Ascending aorta (tissue), 2 donors: ENCODE data around the gene ATXN1. TPM values are rescaled to one million over a fixed set of nuclear protein-coding genes. Genes with fewer than 3 reads are reported as not detected.

ENCODE experiments used
- DNase-seq, 2 donors: peaks; one replicate each; pipeline ENCODE4 v3.0.0-alpha.2; 2019; ENCODE audit warnings: low spot score in 2 of 2
- H3K27ac ChIP-seq, 2 donors: fragments of 200-600 bp; sonication (generic); one replicate each; pipeline ENCODE4 v1.5.1; 2016 to 2017; ENCODE audit warnings: mild to moderate bottlenecking in 1 of 2
- H3K27me3 ChIP-seq: fragments of 200-600 bp; sonication (generic); one replicate; pipeline ENCODE4 v1.5.1; 2017
- H3K36me3 ChIP-seq, 2 donors: fragments of 200-600 bp; sonication (generic); one replicate each; pipeline ENCODE4 v1.5.1; 2016
- H3K4me1 ChIP-seq, 2 donors: fragments of 200-600 bp; sonication (generic); one replicate each; pipeline ENCODE4 v1.5.1; 2016 to 2017; ENCODE audit warnings: mild to moderate bottlenecking in 1 of 2
- H3K4me3 ChIP-seq, 2 donors: fragments of 200-600 bp; sonication (generic); one replicate each; pipeline ENCODE4 v1.5.1; 2016 to 2017; ENCODE audit warnings: mild to moderate bottlenecking in 1 of 2
- H3K9me3 ChIP-seq, 2 donors: fragments of 200-600 bp; sonication (generic); one replicate each; pipeline ENCODE4 v1.5.1; 2016
- intact Hi-C: fragments of 100-400 bp; cut with DNase I; formaldehyde crosslinking; loops from one replicate; pipeline ENCODE4 v1.15.1; 2023
- total RNA-seq: library from RNA; depleted of rRNA; stranded (reverse); fragments of >200 nt; gene quantifications from one replicate; pipeline ENCODE4 v1.1.0, GENCODE V29; 2016
- TF ChIP-seq, protein P1 (sequence below), 3 experiments: fragments of 200-600 bp in 2 of 3; fragments of 450-650 bp in 1 of 3; sonication (generic) in 2 of 3; IDR thresholded peaks; one replicate each; pipeline ENCODE4 v1.5.1; 2016 to 2019; ENCODE audit warnings: antibody characterized with exemption in 3 of 3, mild to moderate bottlenecking in 1 of 3, moderate library complexity in 1 of 3

The ATXN1 gene
- total RNA-seq, 1 donor from 2014 or later = 68.3 TPM

DNA sequence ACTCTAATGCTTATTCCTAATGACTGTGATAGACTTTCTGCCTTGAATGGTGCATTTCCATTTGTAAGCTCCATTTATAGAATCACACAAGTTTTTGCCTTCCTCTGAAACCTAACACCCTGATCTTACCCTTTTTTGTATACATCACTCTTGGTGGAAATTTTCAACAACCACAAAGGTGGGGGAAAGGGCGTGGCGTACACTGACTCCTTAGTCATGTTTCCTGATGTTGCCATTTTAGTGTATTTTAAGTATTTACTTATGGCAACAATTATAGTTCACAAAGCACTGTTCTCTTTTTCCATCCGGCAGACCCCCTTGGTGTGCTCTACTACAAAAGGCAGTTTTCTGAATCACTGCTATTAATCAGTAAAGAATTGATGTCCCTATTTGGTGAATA is 92.0 kb downstream of the ATXN1 start:
- H3K27me3 ChIP-seq = no peaks in the 10 kb centered on the region
- H3K9me3 ChIP-seq = no peaks in the 10 kb centered on the region
- no peaks in the 10 kb centered on the region for H3K36me3 ChIP-seq
- intact Hi-C loops = no loop called here
- peaks cover 0 to 37% of the 10 kb centered on the region in 2 donors for H3K4me1 ChIP-seq
- no peak overlapping the region for H3K27ac ChIP-seq
- H3K4me3 ChIP-seq = no peak overlapping the region
- TF ChIP-seq, protein P1, sequence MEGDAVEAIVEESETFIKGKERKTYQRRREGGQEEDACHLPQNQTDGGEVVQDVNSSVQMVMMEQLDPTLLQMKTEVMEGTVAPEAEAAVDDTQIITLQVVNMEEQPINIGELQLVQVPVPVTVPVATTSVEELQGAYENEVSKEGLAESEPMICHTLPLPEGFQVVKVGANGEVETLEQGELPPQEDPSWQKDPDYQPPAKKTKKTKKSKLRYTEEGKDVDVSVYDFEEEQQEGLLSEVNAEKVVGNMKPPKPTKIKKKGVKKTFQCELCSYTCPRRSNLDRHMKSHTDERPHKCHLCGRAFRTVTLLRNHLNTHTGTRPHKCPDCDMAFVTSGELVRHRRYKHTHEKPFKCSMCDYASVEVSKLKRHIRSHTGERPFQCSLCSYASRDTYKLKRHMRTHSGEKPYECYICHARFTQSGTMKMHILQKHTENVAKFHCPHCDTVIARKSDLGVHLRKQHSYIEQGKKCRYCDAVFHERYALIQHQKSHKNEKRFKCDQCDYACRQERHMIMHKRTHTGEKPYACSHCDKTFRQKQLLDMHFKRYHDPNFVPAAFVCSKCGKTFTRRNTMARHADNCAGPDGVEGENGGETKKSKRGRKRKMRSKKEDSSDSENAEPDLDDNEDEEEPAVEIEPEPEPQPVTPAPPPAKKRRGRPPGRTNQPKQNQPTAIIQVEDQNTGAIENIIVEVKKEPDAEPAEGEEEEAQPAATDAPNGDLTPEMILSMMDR (IDR thresholded peaks at IDR 0.05) = no peak
- no peak for DNase-seq

DNA sequence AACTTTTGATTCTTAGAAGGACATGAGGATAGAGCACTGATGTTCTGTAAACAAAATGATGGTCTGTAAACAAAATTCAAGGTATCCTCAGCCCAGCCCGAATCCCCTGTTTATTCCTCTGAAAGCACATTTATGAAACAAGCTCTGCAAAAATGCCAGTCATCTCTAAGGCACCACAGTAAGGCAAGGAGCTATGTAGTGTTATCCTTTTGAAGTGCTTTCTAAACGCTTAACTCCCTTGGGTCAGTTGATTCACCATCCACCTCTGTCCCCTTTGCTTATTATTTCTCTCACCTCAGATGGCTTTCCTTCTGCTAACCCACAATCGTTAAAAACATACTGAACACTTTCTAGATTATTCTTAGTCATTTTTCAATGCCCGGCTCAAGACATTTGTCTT is 93.8 kb downstream of the ATXN1 start:
- intact Hi-C loops = no loop called here
- no peak for DNase-seq
- Histone ChIP-seq H3K27me3 (no peaks in the 10 kb centered on the region), H3K4me3 (no peak overlapping the region), H3K36me3 (no peaks in the 10 kb centered on the region), H3K4me1 (peaks cover 0 to 29% of the 10 kb centered on the region in 2 donors), H3K27ac (no peak overlapping the region), H3K9me3 (no peaks in the 10 kb centered on the region)
- TF ChIP-seq, protein P1 (IDR thresholded peaks at IDR 0.05) = no peak

DNA sequence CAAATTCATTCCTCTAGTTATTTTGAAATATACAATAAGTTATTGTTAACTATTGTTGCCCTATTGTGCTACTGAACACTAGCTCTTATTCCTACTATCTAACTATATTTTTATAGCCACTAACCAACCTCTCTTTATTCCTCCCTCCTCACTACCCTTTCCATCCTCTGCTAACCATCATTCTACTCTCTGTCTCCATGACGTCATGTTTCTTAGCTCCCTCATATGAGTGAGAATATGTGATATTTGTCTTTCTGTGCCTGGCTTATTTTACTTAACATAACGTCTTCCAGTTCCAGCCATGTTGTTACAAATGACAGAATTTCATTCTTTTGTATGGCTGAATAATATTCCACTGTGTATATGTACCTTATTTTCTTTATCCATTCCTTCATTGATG is 95.3 kb downstream of the ATXN1 start:
- intact Hi-C loops = no loop called here
- Histone ChIP-seq H3K27ac (no peak overlapping the region), H3K27me3 (no peaks in the 10 kb centered on the region), H3K36me3 (peaks cover 0 to 2% of the 10 kb centered on the region in 2 donors), H3K9me3 (no peaks in the 10 kb centered on the region), H3K4me3 (no peak overlapping the region), H3K4me1 (peaks cover 0 to 20% of the 10 kb centered on the region in 2 donors)
- TF ChIP-seq, protein P1 (IDR thresholded peaks at IDR 0.05) = no peak
- no peak for DNase-seq

DNA sequence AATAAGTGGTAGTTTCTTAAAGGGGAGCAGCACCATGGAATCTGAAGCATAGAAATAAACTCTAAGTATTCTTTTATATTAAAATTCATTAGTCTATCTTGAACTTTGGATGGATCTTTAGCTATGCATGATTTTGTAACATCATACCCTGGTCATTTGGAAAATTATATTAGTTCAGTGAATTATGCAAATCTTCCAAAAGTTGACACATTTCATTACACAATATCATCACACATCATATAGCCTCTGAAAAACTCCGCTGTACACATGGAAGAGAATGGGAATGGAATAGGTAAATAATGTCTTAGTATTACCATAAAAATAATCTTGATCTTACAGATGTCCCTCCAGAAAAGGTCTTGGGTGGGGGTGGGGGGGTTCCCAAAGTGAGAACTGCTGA is 96.1 kb downstream of the ATXN1 start:
- no peak for DNase-seq
- H3K9me3 ChIP-seq = no peaks in the 10 kb centered on the region
- no peaks in the 10 kb centered on the region for H3K27me3 ChIP-seq
- H3K4me3 ChIP-seq = no peak overlapping the region
- TF ChIP-seq, protein P1 (IDR thresholded peaks at IDR 0.05) = no peak
- no peak overlapping the region for H3K27ac ChIP-seq
- peaks cover 0 to 2% of the 10 kb centered on the region in 2 donors for H3K36me3 ChIP-seq
- H3K4me1 ChIP-seq = peaks cover 0 to 12% of the 10 kb centered on the region in 2 donors
- intact Hi-C loops = no loop called here

DNA sequence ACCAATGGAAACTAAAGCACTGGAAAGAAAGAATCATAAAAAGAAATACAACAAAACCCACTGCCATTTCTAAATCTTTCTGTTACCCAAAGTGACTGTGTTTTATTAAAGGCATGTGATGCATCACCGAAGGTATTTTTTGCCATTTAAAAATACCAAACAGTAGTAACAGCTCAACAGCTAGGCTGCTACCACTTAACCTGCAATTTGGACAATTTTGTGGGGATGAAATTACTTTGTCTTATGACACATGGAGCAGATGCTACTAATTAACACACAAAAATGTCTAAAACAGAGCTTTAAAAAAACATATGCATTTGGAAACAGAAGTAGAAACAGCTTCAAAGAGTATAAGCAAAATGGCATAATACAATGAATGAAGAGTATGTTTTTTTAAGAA is 97.4 kb downstream of the ATXN1 start:
- H3K27ac ChIP-seq = no peak overlapping the region
- no peak overlapping the region for H3K4me3 ChIP-seq
- H3K27me3 ChIP-seq = no peaks in the 10 kb centered on the region
- H3K36me3 ChIP-seq = peaks cover 0 to 2% of the 10 kb centered on the region in 2 donors
- TF ChIP-seq, protein P1 (IDR thresholded peaks at IDR 0.05) = no peak
- H3K4me1 ChIP-seq = peaks cover 0 to 4% of the 10 kb centered on the region in 2 donors
- DNase-seq = no peak
- intact Hi-C loops = no loop called here
- no peaks in the 10 kb centered on the region for H3K9me3 ChIP-seq

DNA sequence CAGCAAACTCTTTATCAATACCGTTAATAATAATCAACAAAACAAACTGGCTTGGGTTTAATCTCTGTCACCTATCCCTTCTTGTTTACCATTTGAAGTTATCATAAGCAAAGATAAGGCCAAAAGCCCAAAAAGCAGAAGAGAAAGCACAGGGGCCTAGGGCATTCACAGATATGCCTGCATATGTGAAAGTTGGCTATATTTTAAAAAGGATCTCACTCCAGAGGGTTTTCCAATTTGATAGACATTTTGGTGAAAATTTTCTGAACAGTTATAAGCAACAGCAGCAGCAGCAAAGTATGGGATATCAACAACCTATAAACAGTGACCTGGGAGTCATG is 101.1 kb downstream of the ATXN1 start:
- no peaks in the 10 kb centered on the region for H3K9me3 ChIP-seq
- no peaks in the 10 kb centered on the region for H3K4me1 ChIP-seq
- H3K27me3 ChIP-seq = no peaks in the 10 kb centered on the region
- H3K27ac ChIP-seq = no peak overlapping the region
- intact Hi-C loops = no loop called here
- TF ChIP-seq, protein P1 (IDR thresholded peaks at IDR 0.05) = no peak
- no peak overlapping the region for H3K4me3 ChIP-seq
- no peak for DNase-seq
- H3K36me3 ChIP-seq = peaks cover 4 to 12% of the 10 kb centered on the region in 2 donors
